H9 (cell line): ENCODE measurements around the gene STX16. TPM values are rescaled to one million over a fixed set of nuclear protein-coding genes. Genes with fewer than 3 reads are reported as not detected.

Experiments
- DNase-seq: peaks from one replicate; pipeline ENCODE4 v3.0.0-alpha.2; 2017
- H2AFZ ChIP-seq: one replicate; pipeline ENCODE4 v1.6.1; 2013; ENCODE audit warnings: mild to moderate bottlenecking, low read length, control low read depth, moderate library complexity
- H2AK5ac ChIP-seq: 2 replicates; pipeline ENCODE4 v1.6.1; 2013; ENCODE audit warnings: low read length, control low read depth, mixed read lengths; ENCODE audit not compliant: insufficient read length
- H2BK120ac ChIP-seq: one replicate; pipeline ENCODE4 v1.6.1; 2013; ENCODE audit warnings: low read depth, mild to moderate bottlenecking, low read length, control low read depth, inconsistent platforms; ENCODE audit not compliant: poor library complexity, severe bottlenecking
- H2BK12ac ChIP-seq: 2 replicates; pipeline ENCODE4 v1.6.1; 2013; ENCODE audit warnings: low read length, control low read depth, mixed read lengths, low read depth; ENCODE audit not compliant: insufficient read length
- H2BK15ac ChIP-seq: 2 replicates; pipeline ENCODE4 v1.6.1; 2013; ENCODE audit warnings: low read depth, low read length, control low read depth
- H2BK20ac ChIP-seq: one replicate; pipeline ENCODE4 v1.6.1; 2013; ENCODE audit warnings: low read depth, mild to moderate bottlenecking, low read length, control low read depth, inconsistent platforms; ENCODE audit not compliant: poor library complexity, severe bottlenecking
- H2BK5ac ChIP-seq: 2 replicates; pipeline ENCODE4 v1.6.1; 2013; ENCODE audit warnings: low read length, control low read depth, mixed read lengths; ENCODE audit not compliant: insufficient read length
- H3K14ac ChIP-seq: 2 replicates; pipeline ENCODE4 v1.6.1; 2013; ENCODE audit warnings: low read length, control low read depth; ENCODE audit not compliant: insufficient read depth
- H3K18ac ChIP-seq: 2 replicates; pipeline ENCODE4 v1.6.1; 2013; ENCODE audit warnings: low read depth, mild to moderate bottlenecking, mixed read lengths, low read length, control low read depth; ENCODE audit not compliant: insufficient read length
- H3K23ac ChIP-seq: 2 replicates; pipeline ENCODE4 v1.6.1; 2013; ENCODE audit warnings: low read length, control low read depth, mixed read lengths, low read depth; ENCODE audit not compliant: insufficient read length
- H3K23me2 ChIP-seq: 2 replicates; pipeline ENCODE4 v1.6.1; 2013; ENCODE audit warnings: low read depth, mild to moderate bottlenecking, mixed read lengths, low read length, control low read depth; ENCODE audit not compliant: insufficient read length, poor library complexity, severe bottlenecking
- H3K27ac ChIP-seq: 2 replicates; pipeline ENCODE4 v1.5.1; 2013; ENCODE audit warnings: low read length, control low read depth, mixed read lengths, low read depth; ENCODE audit not compliant: insufficient read length
- H3K27me3 ChIP-seq: 2 replicates; pipeline ENCODE4 v1.6.1; 2013; ENCODE audit warnings: low read length, control low read depth, inconsistent platforms; ENCODE audit not compliant: insufficient read depth
- H3K4ac ChIP-seq: 2 replicates; pipeline ENCODE4 v1.6.1; 2013; ENCODE audit warnings: low read depth, mild to moderate bottlenecking, control low read depth, inconsistent platforms, low read length, moderate library complexity
- H3K4me1 ChIP-seq: 2 replicates; pipeline ENCODE4 v1.6.1; 2013; ENCODE audit warnings: low read length, control low read depth, inconsistent platforms; ENCODE audit not compliant: insufficient read depth
- H3K4me2 ChIP-seq: 2 replicates; pipeline ENCODE4 v1.6.1; 2013; ENCODE audit warnings: low read length, control low read depth, mixed read lengths; ENCODE audit not compliant: insufficient read length, insufficient read depth
- H3K56ac ChIP-seq: 2 replicates; pipeline ENCODE4 v1.6.1; 2013; ENCODE audit warnings: low read depth, mild to moderate bottlenecking, mixed read lengths, low read length, control low read depth; ENCODE audit not compliant: insufficient read length
- H3K79me1 ChIP-seq: 2 replicates; pipeline ENCODE4 v1.6.1; 2013; ENCODE audit warnings: low read depth, mild to moderate bottlenecking, moderate library complexity, low read length, control low read depth, inconsistent platforms; ENCODE audit not compliant: insufficient read depth, poor library complexity, severe bottlenecking
- H3K79me2 ChIP-seq: 2 replicates; pipeline ENCODE4 v1.6.1; 2013; ENCODE audit warnings: low read length, control low read depth, inconsistent platforms; ENCODE audit not compliant: insufficient read depth
- H3K9ac ChIP-seq: 2 replicates; pipeline ENCODE4 v1.6.1; 2013; ENCODE audit warnings: low read length, control low read depth, mixed read lengths; ENCODE audit not compliant: insufficient read length; ENCODE audit errors: extremely low read depth
- H3K9me3 ChIP-seq: one replicate; pipeline ENCODE4 v1.6.1; 2013; ENCODE audit warnings: low read depth, low read length, inconsistent platforms; ENCODE audit not compliant: control insufficient read depth
- H3T11ph ChIP-seq: one replicate; pipeline ENCODE4 v1.6.1; 2013; ENCODE audit warnings: mild to moderate bottlenecking, low read length, control low read depth, inconsistent platforms
- H4K20me1 ChIP-seq: one replicate; pipeline ENCODE4 v1.6.1; 2013; ENCODE audit not compliant: control insufficient read depth, insufficient read length, insufficient read depth
- H4K5ac ChIP-seq: 2 replicates; pipeline ENCODE4 v1.6.1; 2013; ENCODE audit warnings: low read depth, mild to moderate bottlenecking, mixed read lengths, low read length, control low read depth; ENCODE audit not compliant: insufficient read length
- H4K8ac ChIP-seq: replicated peaks from 2 replicates; pipeline ENCODE4 v1.6.1; 2013; ENCODE audit warnings: low read length, control low read depth, mixed read lengths, low read depth; ENCODE audit not compliant: insufficient read length
- H4K91ac ChIP-seq: 2 replicates; pipeline ENCODE4 v1.6.1; 2013; ENCODE audit warnings: low read depth, mild to moderate bottlenecking, moderate library complexity, mixed read lengths, low read length, control low read depth; ENCODE audit not compliant: insufficient read length
- H3K27ac Mint-ChIP-seq, 3 experiments: 2 replicates in 2 of 3; 3 replicates in 1 of 3; pipeline ENCODE4 v1.8.0; 2020 to 2021; ENCODE audit warnings: mixed read lengths in 3 of 3, mild to moderate bottlenecking in 1 of 3, moderate library complexity in 1 of 3
- H3K27me3 Mint-ChIP-seq: 2 replicates; pipeline ENCODE4 v1.8.0; 2021; ENCODE audit warnings: low read depth, mild to moderate bottlenecking, moderate library complexity, mixed read lengths
- H3K36me3 Mint-ChIP-seq, 3 experiments: 2 replicates in 2 of 3; 3 replicates in 1 of 3; pipeline ENCODE4 v1.8.0; 2020 to 2021; ENCODE audit warnings: low read depth in 3 of 3, mixed read lengths in 3 of 3; ENCODE audit not compliant: insufficient read depth in 1 of 3
- H3K4me1 Mint-ChIP-seq, 2 experiments: 2 replicates each; pipeline ENCODE4 v1.8.0; 2020; ENCODE audit warnings: mixed read lengths in 2 of 2
- H3K4me3 Mint-ChIP-seq, 2 experiments: 2 replicates in 1 of 2; 3 replicates in 1 of 2; pipeline ENCODE4 v1.8.0; 2020 to 2021; ENCODE audit warnings: mild to moderate bottlenecking in 2 of 2, mixed read lengths in 2 of 2, moderate library complexity in 1 of 2
- H3K9me3 Mint-ChIP-seq, 2 experiments: 2 replicates in 1 of 2; 3 replicates in 1 of 2; pipeline ENCODE4 v1.8.0; 2020; ENCODE audit warnings: mild to moderate bottlenecking in 2 of 2, mixed read lengths in 2 of 2, moderate library complexity in 1 of 2
- WGBS: extraction: QIAGEN DNeasy Blood & Tissue Kit; methylation state at CpG from one replicate; pipeline ENCODE4 v1.1.7; 2013; ENCODE audit warnings: missing lambda C conversion rate, low lambda C conversion rate, mixed read lengths; ENCODE audit not compliant: insufficient read length; ENCODE audit errors: extremely low coverage; 5-methylcytosine and 5-hydroxymethylcytosine counted together
- total RNA-seq: library from RNA; stranded (reverse); gene quantifications from 2 replicates; pipeline ENCODE4 v1.2.1, GENCODE V29; 2021
- TF ChIP-seq, protein P1 (sequence below): fragments of 200-600 bp; sonication (generic); conservative IDR thresholded peaks from 3 replicates; pipeline ENCODE4 v1.8.0; 2021; ENCODE audit warnings: antibody characterized with exemption, mild to moderate bottlenecking

The STX16 gene
- total RNA-seq, 1 experiment from 2014 or later, result 87.8 TPM

GRCh38 chr20:58633161-58634053 lies 17.7 kb upstream of the STX16 start:
- H3K4me3 Mint-ChIP-seq, result no peak overlapping the region
- H3K36me3 Mint-ChIP-seq, result no peaks in the 10 kb centered on the region
- H3K4ac ChIP-seq, result no peak overlapping the region
- no peak overlapping the region for H3K27ac ChIP-seq
- no peak overlapping the region for H4K5ac ChIP-seq
- no peak overlapping the region for H3K4me2 ChIP-seq
- no peaks in the 10 kb centered on the region; a peak in 1 of 5 replicates for H3K9me3 Mint-ChIP-seq
- no peak overlapping the region for H3K27ac Mint-ChIP-seq
- H3K14ac ChIP-seq, result no peak overlapping the region
- no peak overlapping the region for H3K9ac ChIP-seq
- H2AFZ ChIP-seq, result no peak overlapping the region
- no peak overlapping the region for H2BK5ac ChIP-seq
- no peak overlapping the region for H3K56ac ChIP-seq
- no peak overlapping the region for H3K18ac ChIP-seq
- no peak for DNase-seq
- H3T11ph ChIP-seq, result no peak overlapping the region
- H3K79me1 ChIP-seq, result no peaks in the 10 kb centered on the region
- no peak overlapping the region for H4K91ac ChIP-seq
- TF ChIP-seq, protein P1, sequence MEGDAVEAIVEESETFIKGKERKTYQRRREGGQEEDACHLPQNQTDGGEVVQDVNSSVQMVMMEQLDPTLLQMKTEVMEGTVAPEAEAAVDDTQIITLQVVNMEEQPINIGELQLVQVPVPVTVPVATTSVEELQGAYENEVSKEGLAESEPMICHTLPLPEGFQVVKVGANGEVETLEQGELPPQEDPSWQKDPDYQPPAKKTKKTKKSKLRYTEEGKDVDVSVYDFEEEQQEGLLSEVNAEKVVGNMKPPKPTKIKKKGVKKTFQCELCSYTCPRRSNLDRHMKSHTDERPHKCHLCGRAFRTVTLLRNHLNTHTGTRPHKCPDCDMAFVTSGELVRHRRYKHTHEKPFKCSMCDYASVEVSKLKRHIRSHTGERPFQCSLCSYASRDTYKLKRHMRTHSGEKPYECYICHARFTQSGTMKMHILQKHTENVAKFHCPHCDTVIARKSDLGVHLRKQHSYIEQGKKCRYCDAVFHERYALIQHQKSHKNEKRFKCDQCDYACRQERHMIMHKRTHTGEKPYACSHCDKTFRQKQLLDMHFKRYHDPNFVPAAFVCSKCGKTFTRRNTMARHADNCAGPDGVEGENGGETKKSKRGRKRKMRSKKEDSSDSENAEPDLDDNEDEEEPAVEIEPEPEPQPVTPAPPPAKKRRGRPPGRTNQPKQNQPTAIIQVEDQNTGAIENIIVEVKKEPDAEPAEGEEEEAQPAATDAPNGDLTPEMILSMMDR, result no peak
- H3K23ac ChIP-seq, result no peak overlapping the region
- no peak overlapping the region for H2BK12ac ChIP-seq
- H3K9me3 ChIP-seq, result no peaks in the 10 kb centered on the region
- peaks cover 4 to 9% of the 10 kb centered on the region in 2 experiments; a peak in 2 of 4 replicates for H3K4me1 Mint-ChIP-seq
- no peaks in the 10 kb centered on the region for H4K20me1 ChIP-seq
- H2BK120ac ChIP-seq, result no peak overlapping the region
- peaks cover 7% of the 10 kb centered on the region for H3K27me3 Mint-ChIP-seq
- no peak overlapping the region for H4K8ac ChIP-seq
- no peak overlapping the region for H2BK20ac ChIP-seq
- H2BK15ac ChIP-seq, result no peak overlapping the region
- H3K79me2 ChIP-seq, result no peaks in the 10 kb centered on the region
- no CpG with 5 or more reads among the region's 10 CpGs for WGBS
- H3K27me3 ChIP-seq, result no peaks in the 10 kb centered on the region
- H3K23me2 ChIP-seq, result no peaks in the 10 kb centered on the region
- no peak overlapping the region for H2AK5ac ChIP-seq
- no peaks in the 10 kb centered on the region for H3K4me1 ChIP-seq
